ENCODE measurements around the gene AZGP1. TPM values are rescaled to one million over a fixed set of nuclear protein-coding genes. Genes with fewer than 3 reads are reported as not detected.
"Not testable (repeated sequence)": the region's sequence is repeated elsewhere in the genome, so short reads cannot be mapped to it uniquely, and the experiment has no call there.

The AZGP1 gene
- total and polyA plus RNA-seq, 2 donors: 1.9 to 9.3 TPM

- Histone ChIP-seq H3K4me3 (ENCODE audit: low read depth, low read length) (no peak overlapping the region), H3K36me3 (ENCODE audit: insufficient read depth) (no peaks in the 10 kb centered on the region)
- WGBS: 50% methylated on average over 3 of the region's 3 CpGs
These were observed 35.7 kb upstream of the AZGP1 start for GRCh38 chr7:100011516-100011915.

DNA sequence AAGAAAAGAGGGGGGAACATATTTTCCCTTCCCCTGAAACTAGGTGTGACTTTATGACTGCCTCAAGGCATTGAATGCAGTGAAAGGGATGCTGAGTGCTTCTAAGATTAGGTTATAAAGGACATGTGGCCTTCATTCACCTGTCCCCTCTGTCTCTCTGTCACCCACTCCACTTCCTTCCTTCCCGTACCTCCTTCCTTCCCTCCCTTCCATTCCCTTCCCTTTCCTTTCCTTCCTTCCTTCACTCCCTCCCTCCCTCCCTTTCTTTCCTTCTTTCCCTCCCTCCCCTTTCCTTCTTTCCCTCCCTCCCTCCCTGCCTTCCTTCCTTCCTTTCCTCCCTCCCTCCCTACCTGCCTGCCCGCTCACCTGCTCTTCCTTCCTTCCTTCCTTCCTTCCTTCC, 35.1 kb upstream of the AZGP1 start:
- Histone ChIP-seq H3K36me3 (ENCODE audit: insufficient read depth) (no peaks in the 10 kb centered on the region), H3K4me1 (ENCODE audit: insufficient read depth) (no peaks in the 10 kb centered on the region), H3K4me3 (ENCODE audit: low read depth, low read length) (no peak overlapping the region), H3K27ac (ENCODE audit: low read depth) (no peak overlapping the region)
- no peak for DNase-seq (ENCODE audit: extremely low spot score)
- 59% methylated on average over 2 of the region's 2 CpGs for WGBS

More at GRCh38 chr7:100011516-100011915, 35.7 kb upstream of the AZGP1 start:
- H3K27ac ChIP-seq (ENCODE audit: low read depth): no peak overlapping the region
- DNase-seq (ENCODE audit: extremely low spot score): no peak
- no peaks in the 10 kb centered on the region for H3K4me1 ChIP-seq (ENCODE audit: insufficient read depth)

DNA sequence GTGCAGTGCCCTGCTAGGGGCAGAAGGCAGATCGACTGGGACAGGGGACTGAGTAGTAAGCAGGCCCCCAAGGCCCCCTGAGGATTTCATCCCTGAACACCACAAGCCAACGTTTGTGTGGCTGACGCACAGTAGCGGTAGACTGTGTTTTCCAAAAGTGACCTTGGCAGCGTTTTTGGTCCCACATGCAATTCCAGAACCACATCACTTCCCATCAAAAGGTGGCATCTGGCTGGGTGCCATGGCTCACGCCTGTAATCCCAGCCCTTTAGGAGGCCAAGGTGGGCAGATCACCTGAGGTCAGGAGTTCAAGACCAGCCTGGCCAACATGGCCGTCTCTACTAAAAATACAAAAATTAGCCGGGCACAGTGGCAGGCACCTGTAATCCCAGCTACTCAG, 34.1 kb upstream of the AZGP1 start:
- WGBS: 85% methylated on average over 8 of the region's 8 CpGs
- not testable (repeated sequence) for H3K4me1 ChIP-seq (ENCODE audit: insufficient read depth); H3K4me3 ChIP-seq (ENCODE audit: low read depth, low read length); H3K27ac ChIP-seq (ENCODE audit: low read depth); H3K36me3 ChIP-seq (ENCODE audit: insufficient read depth); DNase-seq (ENCODE audit: extremely low spot score)

DNA sequence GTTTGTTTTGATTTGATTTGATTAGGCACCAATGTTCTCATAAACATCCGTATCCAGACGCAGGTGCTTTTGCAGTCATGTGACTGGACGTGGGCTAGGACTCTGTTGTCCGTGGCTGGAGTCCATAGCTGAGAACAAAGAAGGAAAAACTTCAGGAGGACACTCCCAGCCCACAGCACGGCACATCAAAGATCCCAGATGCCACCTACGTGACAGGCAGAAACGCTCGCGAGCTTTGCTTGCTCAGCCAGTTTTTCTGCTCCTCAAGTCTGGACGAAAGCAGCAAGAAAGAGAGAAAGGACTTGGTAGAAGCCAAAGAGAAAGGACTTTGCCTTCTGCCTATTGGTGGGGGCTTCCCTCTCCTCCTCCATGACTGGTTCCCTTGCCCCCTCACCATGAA, 32.7 kb upstream of the AZGP1 start:
- H3K36me3 ChIP-seq (ENCODE audit: insufficient read depth): no peaks in the 10 kb centered on the region
- H3K4me3 ChIP-seq (ENCODE audit: low read depth, low read length): no peak overlapping the region
- H3K4me1 ChIP-seq (ENCODE audit: insufficient read depth): no peaks in the 10 kb centered on the region
- H3K27ac ChIP-seq (ENCODE audit: low read depth): no peak overlapping the region
- DNase-seq (ENCODE audit: extremely low spot score): no peak
- 63% methylated on average over 10 of the region's 10 CpGs for WGBS

DNA sequence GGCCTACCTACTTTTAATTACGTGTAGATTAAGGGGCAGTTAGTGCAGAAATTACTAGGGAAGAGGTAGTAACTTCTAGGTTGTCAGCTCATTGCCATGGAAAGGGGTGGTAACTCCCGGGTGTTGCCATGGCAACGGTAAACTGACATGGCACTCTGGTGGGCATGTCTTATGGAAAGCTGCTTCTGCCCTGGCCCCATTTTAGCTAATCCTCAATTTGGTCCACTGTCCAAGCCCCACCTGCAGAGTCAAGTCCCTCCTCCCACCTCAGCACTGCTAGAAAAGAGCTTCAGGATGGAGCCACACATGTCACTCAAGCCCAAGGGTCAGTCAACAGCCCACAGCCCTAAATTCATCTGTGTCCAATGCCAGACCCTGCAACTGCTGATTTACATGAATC, 32.1 kb upstream of the AZGP1 start:
- Histone ChIP-seq H3K36me3 (ENCODE audit: insufficient read depth) (no peaks in the 10 kb centered on the region), H3K4me3 (ENCODE audit: low read depth, low read length) (no peak overlapping the region), H3K4me1 (ENCODE audit: insufficient read depth) (no peaks in the 10 kb centered on the region), H3K27ac (ENCODE audit: low read depth) (no peak overlapping the region)
- DNase-seq (ENCODE audit: extremely low spot score): no peak
- WGBS: 82% methylated on average over 3 of the region's 3 CpGs

GRCh38 chr7:100003711-100004661, 28.2 kb upstream of the AZGP1 start:
- Histone ChIP-seq H3K36me3 (ENCODE audit: insufficient read depth) (no peaks in the 10 kb centered on the region), H3K4me1 (ENCODE audit: insufficient read depth) (no peaks in the 10 kb centered on the region), H3K27ac (ENCODE audit: low read depth) (no peak overlapping the region), H3K4me3 (ENCODE audit: low read depth, low read length) (no peak overlapping the region)
- 49% methylated on average over 14 of the region's 14 CpGs for WGBS
- DNase-seq (ENCODE audit: extremely low spot score): no peak

GRCh38 chr7:100000239-100000638, 24.4 kb upstream of the AZGP1 start:
- no peak overlapping the region for H3K27ac ChIP-seq (ENCODE audit: low read depth)
- 92% methylated on average over 13 of the region's 13 CpGs for WGBS
- no peak for DNase-seq (ENCODE audit: extremely low spot score)
- no peaks in the 10 kb centered on the region for H3K36me3 ChIP-seq (ENCODE audit: insufficient read depth)
- no peak overlapping the region for H3K4me3 ChIP-seq (ENCODE audit: low read depth, low read length)
- no peaks in the 10 kb centered on the region for H3K4me1 ChIP-seq (ENCODE audit: insufficient read depth)

DNA sequence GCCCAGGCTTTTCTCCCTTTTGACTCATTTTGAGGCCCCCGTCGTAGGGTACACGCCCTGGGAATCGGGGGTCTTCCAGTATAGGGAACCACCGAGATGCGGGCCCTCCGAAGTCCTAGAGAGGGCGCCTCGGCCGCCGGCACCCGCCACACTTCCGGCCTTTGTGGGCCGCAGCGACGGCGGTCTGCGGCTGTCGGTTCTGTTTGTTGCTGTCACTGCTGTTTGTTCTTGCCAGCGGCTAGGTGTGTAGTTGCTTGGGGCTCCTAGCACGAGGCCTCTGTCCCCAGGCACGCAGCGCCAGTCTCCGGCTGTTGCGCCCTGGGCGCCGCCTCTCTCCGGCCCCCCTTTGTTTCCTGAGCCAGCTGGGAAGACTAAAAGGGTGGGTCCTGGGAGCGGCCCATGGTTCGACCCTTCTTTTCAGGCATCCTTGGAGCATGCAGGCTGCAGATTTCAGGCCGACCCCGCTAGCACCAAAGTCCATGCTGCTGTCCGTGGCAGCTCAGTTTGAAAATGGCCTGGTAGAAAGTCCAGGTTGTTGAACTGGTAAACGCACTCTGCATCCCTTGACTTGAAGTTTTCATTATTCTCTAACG, 21.8 kb upstream of the AZGP1 start:
- WGBS: 4% methylated on average over 35 of the region's 35 CpGs
- H3K4me3 ChIP-seq (ENCODE audit: low read depth, low read length): peak overlapping the region; percentile 41
- no peaks in the 10 kb centered on the region for H3K36me3 ChIP-seq (ENCODE audit: insufficient read depth)
- no peaks in the 10 kb centered on the region for H3K4me1 ChIP-seq (ENCODE audit: insufficient read depth)
- H3K27ac ChIP-seq (ENCODE audit: low read depth): peak overlapping the region; percentile 73
- no peak for DNase-seq (ENCODE audit: extremely low spot score)

DNA sequence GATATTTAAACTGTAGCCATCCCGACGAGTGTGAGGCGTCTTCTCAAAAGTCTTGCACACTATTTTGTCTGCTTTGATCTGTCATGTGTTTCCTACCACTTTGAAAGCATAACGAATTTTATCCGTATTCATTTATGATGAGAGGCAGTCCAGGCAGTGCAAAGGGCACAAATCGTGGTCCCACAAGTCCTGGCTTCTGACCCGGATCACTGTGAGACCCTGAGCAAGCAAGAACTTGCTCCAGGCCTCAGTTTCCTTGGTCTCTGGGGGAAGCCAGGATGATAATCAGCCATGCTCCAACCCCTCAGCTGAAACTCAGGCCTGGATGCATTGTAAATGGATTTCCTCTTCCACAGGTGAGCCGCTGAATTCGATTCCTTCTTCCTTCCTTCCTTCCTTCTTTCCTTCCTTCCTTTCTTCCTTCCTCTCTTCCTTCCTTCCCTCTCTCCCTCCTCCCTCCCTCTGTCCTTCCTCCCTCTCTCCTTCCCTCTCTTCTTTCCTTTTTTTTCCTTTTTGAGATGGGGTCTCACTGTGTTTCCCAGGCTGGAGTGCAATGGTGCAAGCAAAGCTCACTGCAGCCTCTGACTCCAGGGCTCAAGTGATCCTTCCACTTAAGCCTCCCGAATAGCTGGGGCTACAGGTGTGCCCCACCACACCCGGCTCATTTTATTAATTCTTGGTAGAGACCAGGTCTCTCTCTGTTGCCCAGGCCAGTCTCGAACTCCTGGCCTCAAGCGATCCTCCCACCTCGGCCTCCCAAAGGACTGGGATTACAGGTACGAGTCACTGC, 21.1 kb upstream of the AZGP1 start:
- Histone ChIP-seq H3K36me3 (ENCODE audit: insufficient read depth) (no peaks in the 10 kb centered on the region), H3K4me3 (ENCODE audit: low read depth, low read length) (no peak overlapping the region), H3K27ac (ENCODE audit: low read depth) (peak overlapping the region; percentile 73), H3K4me1 (ENCODE audit: insufficient read depth) (no peaks in the 10 kb centered on the region)
- DNase-seq (ENCODE audit: extremely low spot score): no peak
- WGBS: 65% methylated on average over 15 of the region's 15 CpGs

DNA sequence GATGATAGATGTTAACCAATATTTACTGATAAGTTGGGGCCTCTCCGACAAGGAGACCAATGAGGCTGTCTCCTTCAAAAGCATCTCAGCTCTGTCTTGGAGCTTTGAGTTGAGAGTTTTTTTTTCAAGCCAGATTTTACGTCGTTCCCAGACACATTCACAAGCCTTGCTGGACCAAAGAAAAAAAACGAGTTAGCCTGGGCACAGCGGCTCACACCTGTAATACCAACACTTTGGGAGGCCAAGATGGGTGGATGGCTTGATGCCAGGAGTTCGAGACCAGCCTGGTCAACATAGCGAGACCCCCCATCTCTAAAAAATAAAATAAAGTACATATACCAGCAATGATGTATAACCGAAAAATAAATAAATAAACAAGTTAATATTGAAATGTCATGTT, 19.0 kb upstream of the AZGP1 start:
- H3K27ac ChIP-seq (ENCODE audit: low read depth): no peak overlapping the region
- 74% methylated on average over 8 of the region's 8 CpGs for WGBS
- H3K4me1 ChIP-seq (ENCODE audit: insufficient read depth): no peaks in the 10 kb centered on the region
- no peak for DNase-seq (ENCODE audit: extremely low spot score)
- no peaks in the 10 kb centered on the region for H3K36me3 ChIP-seq (ENCODE audit: insufficient read depth)
- no peak overlapping the region for H3K4me3 ChIP-seq (ENCODE audit: low read depth, low read length)

- Histone ChIP-seq H3K36me3 (ENCODE audit: insufficient read depth) (no peaks in the 10 kb centered on the region), H3K4me1 (ENCODE audit: insufficient read depth) (no peaks in the 10 kb centered on the region), H3K4me3 (ENCODE audit: low read depth, low read length) (no peak overlapping the region), H3K27ac (ENCODE audit: low read depth) (no peak overlapping the region)
- 72% methylated on average over 21 of the region's 21 CpGs for WGBS
- DNase-seq (ENCODE audit: extremely low spot score): no peak
These were observed 16.7 kb upstream of the AZGP1 start for GRCh38 chr7:99992330-99993038.

DNA sequence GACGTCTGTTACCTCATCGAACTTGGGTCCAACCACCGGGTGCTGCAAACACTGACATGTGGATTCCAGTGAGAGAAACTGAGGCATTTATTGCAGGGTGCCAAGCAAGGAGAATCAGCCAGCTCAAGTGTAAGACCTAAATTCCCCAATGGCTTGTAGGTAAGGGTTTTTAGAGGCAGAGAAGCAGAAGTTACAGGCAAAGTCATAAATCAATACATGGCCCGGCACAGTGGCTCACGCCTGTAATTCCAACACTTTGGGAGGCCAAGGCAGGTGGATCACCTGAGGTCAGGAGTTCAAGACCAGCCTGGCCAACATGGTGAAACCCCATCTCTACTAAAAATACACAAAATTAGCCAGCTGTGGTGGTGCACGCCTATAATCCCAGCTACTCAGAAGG, 15.7 kb upstream of the AZGP1 start:
- WGBS: 71% methylated on average over 6 of the region's 6 CpGs
- DNase-seq (ENCODE audit: extremely low spot score): not testable (repeated sequence)

GRCh38 chr7:99990460-99990852, 14.6 kb upstream of the AZGP1 start:
- no peak overlapping the region for H3K4me3 ChIP-seq (ENCODE audit: low read depth, low read length)
- DNase-seq (ENCODE audit: extremely low spot score): no peak
- H3K27ac ChIP-seq (ENCODE audit: low read depth): no peak overlapping the region
- 35% methylated on average over 14 of the region's 14 CpGs for WGBS
- H3K36me3 ChIP-seq (ENCODE audit: insufficient read depth): no peaks in the 10 kb centered on the region
- no peaks in the 10 kb centered on the region for H3K4me1 ChIP-seq (ENCODE audit: insufficient read depth)

More for the DNA sequence above, 15.7 kb upstream of the AZGP1 start:
- not testable (repeated sequence) for H3K4me1 ChIP-seq (ENCODE audit: insufficient read depth); H3K27ac ChIP-seq (ENCODE audit: low read depth); H3K36me3 ChIP-seq (ENCODE audit: insufficient read depth); H3K4me3 ChIP-seq (ENCODE audit: low read depth, low read length)
